Parathyroid adenoma (tissue), 2 donors: Measurements from ENCODE around the gene SLC26A2.

Experiments
- H2AFZ ChIP-seq: fragments of 300-600 bp; sonication (generic); one replicate; pipeline ENCODE4 v1.7.0; 2017; ENCODE audit warnings: antibody characterized with exemption, mild to moderate bottlenecking
- H3K27ac ChIP-seq: fragments of 300-600 bp; sonication (generic); one replicate; pipeline ENCODE4 v1.7.0; 2017
- H3K27me3 ChIP-seq: fragments of 300-600 bp; sonication (generic); one replicate; pipeline ENCODE4 v1.7.0; 2017; ENCODE audit warnings: low read length; ENCODE audit not compliant: control insufficient read depth, insufficient read depth
- H3K36me3 ChIP-seq: fragments of 300-600 bp; sonication (generic); one replicate; pipeline ENCODE4 v1.7.0; 2017; ENCODE audit warnings: low read length; ENCODE audit not compliant: control insufficient read depth, insufficient read depth
- H3K4me1 ChIP-seq: fragments of 300-600 bp; sonication (generic); one replicate; pipeline ENCODE4 v1.7.0; 2017; ENCODE audit warnings: control low read depth
- H3K4me2 ChIP-seq: fragments of 300-600 bp; sonication (generic); one replicate; pipeline ENCODE4 v1.7.0; 2017; ENCODE audit warnings: low read length
- H3K4me3 ChIP-seq: fragments of 300-600 bp; sonication (generic); one replicate; pipeline ENCODE4 v1.7.0; 2017; ENCODE audit warnings: low read depth, low read length
- H3K79me2 ChIP-seq: fragments of 300-600 bp; sonication (generic); one replicate; pipeline ENCODE4 v1.7.0; 2017; ENCODE audit warnings: control low read depth
- H3K9ac ChIP-seq: fragments of 300-600 bp; sonication (generic); one replicate; pipeline ENCODE4 v1.7.0; 2017; ENCODE audit warnings: mild to moderate bottlenecking
- H3K9me3 ChIP-seq: fragments of 300-600 bp; sonication (generic); one replicate; pipeline ENCODE4 v1.7.0; 2017; ENCODE audit warnings: low read length; ENCODE audit not compliant: control insufficient read depth
- CTCF ChIP-seq: fragments of 300-600 bp; sonication (generic); IDR thresholded peaks from one replicate; pipeline ENCODE4 v1.7.0; 2017; ENCODE audit warnings: antibody characterized with exemption, mild to moderate bottlenecking
- donor health status: primary hyperparathyroidism.

The SLC26A2 gene

GRCh38 chr5:149944666-149945065 lies 15.9 kb upstream of the SLC26A2 start, which contains the start of gene PDE6A:
TSS of gene PDE6A (minus strand) at chr5:149944793. CDS start at chr5:149944673, 120 bp downstream.
- Histone ChIP-seq H3K27me3 (no peaks in the 10 kb centered on the region), H3K4me2 (no peak within 1 kb of the TSS), H2AFZ (no peak within 1 kb of the TSS), H3K9ac (no peak within 1 kb of the TSS), H3K4me1 (peaks cover 4% of the 10 kb centered on the region), H3K27ac (no peak within 1 kb of the TSS), H3K4me3 (no peak within 1 kb of the TSS), H3K36me3 (no peaks in the 10 kb centered on the region), H3K79me2 (no peaks in the 10 kb centered on the region), H3K9me3 (no peaks in the 10 kb centered on the region)
- no peak for TF ChIP-seq CTCF

DNA sequence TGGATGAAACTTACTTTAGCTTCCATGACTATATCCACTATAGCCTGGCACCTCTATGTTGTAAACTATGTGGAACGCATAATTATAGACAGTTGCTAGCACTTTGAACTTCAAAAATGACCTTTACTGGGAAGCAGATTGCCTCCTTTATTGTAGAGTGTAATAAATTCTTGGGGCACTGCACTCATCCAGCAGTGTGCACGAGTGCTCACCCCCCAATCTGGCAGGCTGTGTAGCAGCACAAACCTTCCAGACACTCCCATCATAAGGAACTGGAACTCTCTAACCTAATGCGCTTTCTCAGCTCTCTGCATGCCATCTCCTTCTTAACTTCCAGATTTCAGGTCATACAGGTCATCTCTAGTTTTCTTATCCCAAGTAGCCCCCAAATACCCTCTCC lies 14.4 kb upstream of the SLC26A2 start:
- Histone ChIP-seq H3K27ac (no peak overlapping the region), H3K4me3 (no peak overlapping the region), H2AFZ (no peak overlapping the region), H3K27me3 (no peaks in the 10 kb centered on the region), H3K79me2 (no peaks in the 10 kb centered on the region), H3K9me3 (no peaks in the 10 kb centered on the region), H3K36me3 (no peaks in the 10 kb centered on the region), H3K4me1 (no peaks in the 10 kb centered on the region), H3K9ac (no peak overlapping the region), H3K4me2 (no peak overlapping the region)
- no peak for TF ChIP-seq CTCF

DNA sequence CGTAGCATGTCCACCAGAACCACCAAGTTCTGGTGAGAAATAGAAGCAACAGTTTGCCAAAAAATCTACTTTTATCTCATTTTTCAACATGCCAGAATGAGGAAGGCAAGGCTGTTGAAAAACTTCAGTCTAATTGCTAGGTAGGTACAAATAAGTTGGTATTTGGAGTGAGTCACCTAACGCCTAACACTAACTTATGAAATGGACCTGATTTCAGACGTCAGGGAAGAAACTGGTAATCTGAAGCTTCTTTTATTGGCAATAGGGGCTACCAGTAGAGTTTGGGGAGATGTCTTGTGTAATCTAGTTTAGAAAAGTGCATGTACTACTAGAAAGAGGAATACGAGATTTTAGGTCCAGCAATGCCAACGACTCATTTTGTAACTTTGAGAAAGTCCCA lies 11.6 kb upstream of the SLC26A2 start:
- Histone ChIP-seq H3K79me2 (no peaks in the 10 kb centered on the region), H2AFZ (no peak overlapping the region), H3K27ac (no peak overlapping the region), H3K27me3 (no peaks in the 10 kb centered on the region), H3K4me3 (no peak overlapping the region), H3K9me3 (no peaks in the 10 kb centered on the region), H3K4me2 (no peak overlapping the region), H3K36me3 (no peaks in the 10 kb centered on the region), H3K9ac (no peak overlapping the region), H3K4me1 (no peaks in the 10 kb centered on the region)
- TF ChIP-seq CTCF = no peak

GRCh38 chr5:149951138-149951749 lies 9.3 kb upstream of the SLC26A2 start:
- Histone ChIP-seq H3K4me3 (no peak overlapping the region), H3K9ac (no peak overlapping the region), H3K27ac (no peak overlapping the region), H3K9me3 (no peaks in the 10 kb centered on the region), H3K27me3 (no peaks in the 10 kb centered on the region), H2AFZ (peak overlapping the region; percentile 36), H3K79me2 (no peaks in the 10 kb centered on the region), H3K4me1 (no peaks in the 10 kb centered on the region), H3K4me2 (no peak overlapping the region), H3K36me3 (no peaks in the 10 kb centered on the region)
- TF ChIP-seq CTCF = peak; percentile 13

DNA sequence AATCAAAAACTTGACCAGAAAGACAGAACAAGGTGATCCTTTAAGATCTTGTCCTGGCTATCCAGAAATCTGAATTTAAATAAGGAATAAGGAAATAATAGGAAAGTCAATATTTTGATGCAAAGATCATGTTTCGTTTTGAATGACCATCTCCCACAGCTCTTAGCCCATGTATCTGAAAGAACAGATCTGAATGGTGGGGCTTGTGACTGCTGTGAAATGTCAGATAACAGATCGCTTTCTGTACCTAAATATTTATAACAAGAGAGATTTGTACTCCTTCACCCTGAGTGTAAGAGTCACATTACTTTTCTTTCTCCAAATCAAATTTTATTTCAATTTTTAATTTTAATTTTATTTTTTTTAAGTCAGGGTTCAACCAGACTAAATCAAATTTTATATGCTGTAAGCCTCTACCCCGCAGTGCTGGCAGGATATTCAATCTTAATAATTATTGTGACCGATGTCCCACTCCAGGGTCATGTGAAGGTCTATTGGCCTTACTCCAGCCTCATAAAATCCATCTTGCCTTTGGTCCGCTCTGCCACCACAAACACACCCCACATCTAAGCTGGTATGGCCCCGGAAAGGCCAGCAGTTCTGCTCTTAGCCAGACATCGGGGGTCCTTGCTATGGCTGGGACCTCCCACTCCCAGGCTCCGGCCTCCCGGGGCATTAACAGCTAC lies 7.0 kb upstream of the SLC26A2 start:
- no peak for TF ChIP-seq CTCF
- H3K9me3 ChIP-seq = no peaks in the 10 kb centered on the region
- no peak overlapping the region for H3K4me2 ChIP-seq
- no peak overlapping the region for H3K27ac ChIP-seq
- no peaks in the 10 kb centered on the region for H3K4me1 ChIP-seq
- no peaks in the 10 kb centered on the region for H3K27me3 ChIP-seq
- H3K9ac ChIP-seq = no peak overlapping the region
- no peak overlapping the region for H3K4me3 ChIP-seq
- H2AFZ ChIP-seq = no peak overlapping the region
- H3K79me2 ChIP-seq = no peaks in the 10 kb centered on the region
- no peaks in the 10 kb centered on the region for H3K36me3 ChIP-seq
